DMS 273 treated with DMSO at 0.1 percent for 48 hours (cell line): ENCODE measurements around the gene BAHCC1.

Experiments
- DNase-seq: peaks from one replicate; lab custom pipeline; 2025; lab: John Stamatoyannopoulos, UW

Gene BAHCC1

GRCh38 chr17:81461607-81462500 is 66.6 kb downstream of the BAHCC1 start:
- no peak for DNase-seq

DNA sequence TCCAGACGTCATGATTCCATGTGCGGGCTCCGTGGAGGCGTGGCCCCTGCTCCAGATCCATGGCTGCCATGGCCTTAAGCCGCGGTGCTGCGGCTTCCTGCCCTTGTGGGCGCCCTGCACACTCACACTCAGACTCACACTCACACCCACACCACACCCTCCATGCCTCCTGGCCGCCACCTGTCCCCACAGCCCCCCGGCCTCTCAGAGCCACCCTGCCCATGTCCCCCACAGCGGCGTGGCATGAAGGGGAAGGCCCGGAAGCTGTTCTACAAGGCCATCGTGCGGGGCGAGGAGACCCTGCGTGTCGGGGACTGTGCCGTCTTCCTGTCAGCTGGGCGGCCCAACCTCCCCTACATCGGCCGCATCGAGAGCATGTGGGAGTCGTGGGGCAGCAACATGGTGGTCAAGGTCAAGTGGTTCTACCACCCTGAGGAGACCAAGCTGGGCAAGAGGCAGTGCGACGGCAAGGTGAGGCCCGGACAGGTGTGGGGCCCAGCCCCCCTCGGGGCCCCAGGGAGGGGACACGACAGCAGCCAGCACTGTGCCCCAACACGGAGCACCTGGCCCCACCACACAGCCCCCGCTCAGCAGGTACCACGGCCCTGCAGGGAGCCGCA is 67.4 kb downstream of the BAHCC1 start:
- DNase-seq, result no peak

DNA sequence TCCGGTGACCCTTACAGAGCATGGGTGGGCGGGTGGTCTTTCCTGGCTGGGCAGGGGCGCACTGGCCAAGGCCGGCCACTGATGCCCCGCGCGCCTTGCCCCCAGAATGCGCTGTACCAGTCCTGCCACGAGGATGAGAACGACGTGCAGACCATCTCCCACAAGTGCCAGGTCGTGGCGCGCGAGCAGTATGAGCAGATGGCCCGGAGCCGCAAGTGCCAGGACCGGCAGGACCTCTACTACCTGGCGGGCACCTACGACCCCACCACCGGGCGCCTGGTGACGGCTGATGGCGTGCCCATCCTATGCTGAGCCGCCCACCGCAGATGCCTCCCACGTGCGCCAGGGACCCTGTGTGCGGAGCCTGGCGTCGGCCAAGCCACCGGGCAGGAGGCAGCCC is 68.2 kb downstream of the BAHCC1 start:
- no peak for DNase-seq

GRCh38 chr17:81464586-81464985 is 69.3 kb downstream of the BAHCC1 start:
- no peak for DNase-seq

- DNase-seq, result no peak
These were observed 70.7 kb downstream of the BAHCC1 start for GRCh38 chr17:81465910-81466309.

GRCh38 chr17:81466564-81467472 is 71.6 kb downstream of the BAHCC1 start:
- no peak for DNase-seq

- no peak for DNase-seq
These were observed 73.0 kb downstream of the BAHCC1 start for GRCh38 chr17:81468111-81468769.

DNA sequence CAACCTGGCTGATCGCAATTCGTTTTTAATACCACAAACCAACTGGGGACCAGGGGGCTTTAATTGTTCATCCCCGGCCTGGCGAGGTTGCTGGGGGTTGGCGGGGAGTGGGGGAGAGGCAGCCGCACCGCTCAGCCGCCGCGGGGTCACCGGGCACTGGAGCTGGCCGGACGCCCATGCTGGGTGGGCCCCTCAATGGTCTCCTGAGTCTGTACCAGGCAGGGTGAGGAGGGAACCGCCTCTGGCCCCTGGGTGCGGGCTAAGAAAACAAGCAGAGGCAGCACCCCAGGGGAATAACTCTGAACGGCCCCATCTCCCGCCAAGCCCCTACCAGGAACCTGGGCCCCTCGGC is 73.5 kb downstream of the BAHCC1 start:
- DNase-seq, result no peak

DNA sequence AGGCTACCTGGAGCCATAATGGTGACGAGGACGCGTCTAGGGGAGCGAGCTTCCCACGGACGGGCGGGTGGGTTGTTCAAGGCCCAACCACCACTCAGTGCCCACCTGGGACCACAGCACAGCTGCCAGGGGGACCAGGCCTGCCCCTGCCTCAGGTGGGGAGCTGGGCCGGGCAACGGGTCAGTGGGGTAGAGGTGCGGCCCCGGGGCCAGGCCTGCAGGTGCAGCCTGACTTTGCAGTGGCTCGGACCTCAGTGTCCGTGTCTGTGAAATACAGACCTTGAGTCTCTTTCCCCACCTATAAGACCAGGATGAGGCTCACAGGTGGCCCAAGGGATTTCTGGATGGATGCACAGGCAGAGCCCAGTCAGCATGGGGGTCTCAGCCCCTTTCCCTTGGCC is 74.0 kb downstream of the BAHCC1 start:
- no peak for DNase-seq

DNA sequence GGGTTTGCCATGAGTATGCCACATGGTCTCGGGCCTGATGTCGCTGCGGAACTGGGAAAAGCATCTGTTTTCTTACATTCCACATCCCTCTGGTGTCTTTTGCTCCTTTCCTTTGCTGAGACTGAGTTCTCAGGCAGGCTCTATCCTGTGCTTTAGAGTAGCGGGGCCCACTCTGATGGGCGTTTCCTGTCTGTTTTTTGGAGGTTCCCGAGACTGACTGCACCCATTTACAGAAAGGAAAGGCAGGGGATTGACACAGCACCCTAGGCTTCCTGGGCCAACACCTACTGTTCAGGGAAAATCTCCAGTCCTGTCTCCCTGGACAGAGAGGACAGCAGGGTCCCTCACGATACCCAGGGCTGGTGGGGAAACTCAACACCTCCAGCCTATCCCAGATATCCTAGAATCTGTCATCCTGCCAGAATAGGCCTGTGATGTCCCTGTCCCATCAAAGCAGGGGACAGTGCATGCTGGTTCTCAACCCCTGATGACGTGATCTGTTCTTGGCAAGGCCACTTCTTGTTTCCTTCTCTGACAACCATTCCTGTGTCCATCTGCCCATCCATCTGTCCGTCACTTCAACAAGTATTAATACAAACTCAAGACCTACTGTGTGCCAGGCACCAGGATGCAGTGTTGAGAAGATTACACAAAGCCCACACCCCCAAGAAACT is 75.2 kb downstream of the BAHCC1 start:
- no peak for DNase-seq

- DNase-seq, result no peak
These were observed 75.9 kb downstream of the BAHCC1 start for GRCh38 chr17:81470944-81471817.

DNA sequence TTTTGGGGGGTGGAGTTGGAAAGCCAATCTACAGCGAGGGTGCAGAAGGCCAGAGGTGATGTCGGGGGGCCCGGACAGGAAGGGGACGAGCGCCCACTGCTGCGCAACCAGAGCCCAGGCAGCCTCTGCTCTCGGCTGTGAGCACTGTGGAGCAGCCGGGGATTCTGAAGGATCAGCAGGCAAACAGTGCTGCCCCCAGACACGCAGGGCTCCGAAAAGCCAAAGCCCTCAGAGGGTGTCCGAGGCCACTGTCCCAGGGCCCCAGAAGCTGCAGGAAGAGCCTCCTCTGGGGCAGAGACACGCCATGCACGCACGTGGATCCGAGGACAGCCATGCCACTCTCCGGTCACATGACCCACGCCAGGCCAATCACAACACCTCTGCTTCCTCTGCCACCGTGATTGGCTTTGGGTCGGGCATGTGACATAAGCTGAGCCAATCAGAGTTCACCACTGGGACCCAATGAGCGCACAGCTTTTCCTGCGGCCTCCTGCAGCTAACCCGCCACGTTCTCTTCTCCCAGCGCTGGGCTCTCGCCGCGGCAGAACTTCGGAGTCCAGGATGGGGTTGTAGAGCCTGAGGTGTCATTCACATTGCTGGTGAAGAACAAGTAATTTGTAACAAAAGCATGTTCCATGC is 76.7 kb downstream of the BAHCC1 start:
- DNase-seq, result no peak

- DNase-seq, result no peak
These were observed 77.8 kb downstream of the BAHCC1 start for GRCh38 chr17:81473019-81473418.

GRCh38 chr17:81474958-81475357 is 79.7 kb downstream of the BAHCC1 start:
- DNase-seq, result no peak

DNA sequence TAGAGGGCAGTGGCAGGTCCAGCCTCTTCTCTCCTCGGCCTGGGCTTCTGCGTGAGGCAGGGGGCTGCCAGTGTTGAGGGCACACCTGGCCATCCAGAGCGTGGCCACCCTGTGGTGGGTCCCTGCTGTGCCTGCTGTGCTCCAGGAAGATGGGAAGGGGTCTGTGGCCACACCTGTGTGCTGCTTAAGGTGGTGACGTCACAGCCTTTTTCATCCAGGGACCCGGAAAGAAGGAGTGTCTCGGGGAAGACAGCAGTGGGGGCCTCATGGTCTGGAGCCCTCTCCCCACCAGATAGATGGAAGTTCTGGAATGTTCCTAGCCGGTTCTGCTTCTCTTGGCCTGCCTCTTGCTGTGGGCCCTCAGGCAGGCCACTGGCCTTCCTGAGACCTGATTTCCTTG is 80.8 kb downstream of the BAHCC1 start:
- DNase-seq, result no peak

- DNase-seq, result no peak
These were observed 81.4 kb downstream of the BAHCC1 start for GRCh38 chr17:81476635-81477034.

GRCh38 chr17:81477173-81477572 is 81.9 kb downstream of the BAHCC1 start:
- DNase-seq, result no peak

DNA sequence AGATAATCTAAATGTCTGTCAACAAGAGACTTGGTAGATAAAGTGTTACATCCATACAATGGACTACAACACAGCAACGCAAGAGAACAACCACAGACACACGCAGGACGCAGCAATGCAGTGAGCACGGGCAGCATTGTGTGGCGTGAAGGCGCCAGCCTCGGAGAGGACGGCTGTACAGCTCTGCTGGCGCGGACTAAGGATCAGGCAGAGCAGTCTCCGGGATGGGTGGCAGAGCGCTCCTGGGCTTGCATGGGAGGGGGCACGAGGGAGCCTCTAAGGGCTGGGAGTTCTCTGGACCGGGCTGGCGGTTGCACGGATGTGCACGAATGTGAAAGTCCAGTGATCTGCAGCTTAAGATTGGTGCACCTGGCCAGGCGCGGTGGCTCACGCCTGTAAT is 82.9 kb downstream of the BAHCC1 start:
- DNase-seq, result no peak

- DNase-seq, result no peak
These were observed 84.2 kb downstream of the BAHCC1 start for GRCh38 chr17:81479175-81480071.
